HG03354 (cell line): ENCODE results near the gene ZNF408.

Source experiments
- ATAC-seq: cut with Tn5 transposase; IDR thresholded peaks from one replicate; pipeline ENCODE4 v1.9.1; 2021; ENCODE audit warnings: mild to moderate bottlenecking; ENCODE audit not compliant: unreplicated experiment, poor library complexity, severe bottlenecking

The ZNF408 gene

DNA sequence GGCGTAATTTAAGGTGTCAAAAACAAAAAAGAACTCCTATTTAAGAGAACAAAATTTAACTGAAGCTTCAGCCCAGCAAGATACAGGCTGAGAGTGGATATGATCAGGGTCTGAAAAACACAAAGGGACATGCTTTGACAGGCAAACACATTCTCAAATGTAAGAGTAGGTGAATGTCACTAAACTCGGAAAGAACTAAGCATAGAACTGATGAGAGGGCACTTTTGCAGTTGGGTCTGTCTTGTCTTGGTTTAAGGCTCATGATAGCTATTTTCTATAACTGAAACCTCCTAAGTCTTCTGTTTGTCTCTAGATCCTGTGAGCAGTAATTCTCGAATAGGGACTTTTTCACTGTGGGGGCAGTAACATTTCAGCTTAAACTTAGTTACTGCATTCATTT lies 45.2 kb downstream of the ZNF408 start:
- ATAC-seq: no peak

DNA sequence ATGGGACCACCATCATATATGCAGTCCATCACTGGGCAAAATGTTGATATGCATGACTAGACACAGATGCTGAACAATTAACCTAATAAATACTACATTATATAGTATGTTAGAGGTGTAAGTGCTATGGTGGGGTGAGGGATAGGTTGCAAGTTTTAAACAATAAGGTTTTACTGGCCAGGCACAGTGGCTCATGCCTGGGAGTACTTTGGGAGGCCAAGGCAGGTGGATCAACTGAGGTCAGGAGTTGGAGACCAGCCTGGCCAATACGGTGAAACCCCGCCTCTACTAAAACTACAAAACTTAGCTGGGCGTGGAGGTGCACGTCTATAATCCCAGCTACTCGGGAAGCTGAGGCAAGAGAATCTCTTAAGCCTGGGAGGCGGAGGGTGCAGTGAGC lies 46.3 kb downstream of the ZNF408 start:
- no peak for ATAC-seq
